ENCODE measurements around the gene CFAP57. TPM values are rescaled to one million over a fixed set of nuclear protein-coding genes. Genes with fewer than 3 reads are reported as not detected.
A peak's percentile ranks its signal among the peaks of the same experiment; 100 is the strongest.

Gene CFAP57
- total and polyA plus RNA-seq, 2 of the 4 experiments (the other 2 are of a cell fraction) = 0.29 to 0.36 TPM

DNA sequence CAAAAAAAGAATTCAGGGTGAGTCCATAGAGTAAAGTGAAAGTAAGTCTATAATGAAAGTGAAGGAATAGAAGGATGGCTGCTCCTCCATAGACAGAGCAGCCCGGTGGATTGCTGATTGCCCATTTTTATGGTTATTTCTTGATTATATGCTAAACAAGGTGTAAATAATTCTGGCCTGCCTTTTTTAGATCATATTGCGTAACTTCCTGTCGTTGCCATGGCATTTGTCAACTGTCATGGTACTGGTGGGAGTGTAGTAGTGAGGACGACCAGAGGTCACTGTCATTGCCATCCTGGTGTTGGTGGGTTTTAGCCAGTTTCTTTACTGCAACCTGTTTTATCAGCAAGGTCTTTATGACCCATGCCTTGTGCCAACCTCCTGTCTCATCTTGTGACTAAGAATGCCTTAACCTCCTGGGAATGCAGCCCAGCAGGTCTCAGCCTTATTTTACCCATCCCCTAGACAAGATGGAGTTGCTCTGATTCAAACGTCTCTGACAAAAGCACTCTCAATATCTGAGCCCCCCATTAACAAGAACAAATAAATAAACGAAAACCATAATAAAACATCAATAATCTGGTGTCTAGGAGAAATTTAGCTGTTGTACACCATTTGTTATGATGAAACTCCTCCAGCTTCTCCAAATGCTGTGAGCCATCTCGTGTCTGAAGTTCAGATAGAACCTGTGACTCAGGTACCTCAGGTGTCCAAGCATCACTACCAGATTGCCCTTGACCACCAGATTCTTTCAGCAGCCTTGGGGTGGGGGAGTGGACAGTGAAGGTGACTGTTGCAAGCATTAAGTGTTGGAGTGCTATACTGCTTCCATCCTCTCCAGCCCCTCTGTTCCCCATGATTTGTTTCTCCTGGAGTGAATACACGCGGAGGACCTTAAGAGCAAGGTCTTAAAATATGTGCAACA lies 36.0 kb upstream of the CFAP57 start:
- Histone ChIP-seq H3K56ac (ENCODE audit: extremely low read depth, insufficient read depth, low read length) (no peak overlapping the region), H3K27ac (ENCODE audit: insufficient read depth, low read length) (no peak overlapping the region), H3K4me3 (ENCODE audit: insufficient read depth, low read depth, low read length) (no peak overlapping the region), H3K4me2 (ENCODE audit: low read depth, low read length) (no peak overlapping the region), H4K20me1 (ENCODE audit: insufficient read depth, low read length) (no peaks in the 10 kb centered on the region), H4K91ac (ENCODE audit: insufficient read depth, low read depth, low read length) (no peak overlapping the region), H3K79me1 (ENCODE audit: low read depth in 1 of 2, low read length in 2 of 2) (no peaks in the 10 kb centered on the region), H4K5ac (ENCODE audit: low read depth, low read length) (no peak overlapping the region), H3K9me3 (ENCODE audit: control insufficient read depth, insufficient read depth, low read length) (peaks cover 4% of the 10 kb centered on the region; the same call in 1 of the 2 replicates), H4K8ac (ENCODE audit: low read depth in 2 of 2, low read length in 2 of 2) (no peak overlapping the region), H3K23ac (ENCODE audit: low read depth, low read length) (no peak overlapping the region), H2AK5ac (ENCODE audit: low read depth, low read length) (no peak overlapping the region), H3K9ac (ENCODE audit: low read depth, low read length) (no peak overlapping the region), H2BK5ac (ENCODE audit: low read depth, low read length, poor library complexity, severe bottlenecking) (no peak overlapping the region), H2AK9ac (replicated peaks; ENCODE audit: low read depth, low read length, poor library complexity) (no peak overlapping the region), H3K14ac (replicated peaks; ENCODE audit: low read depth, low read length) (no peak overlapping the region), H3K18ac (ENCODE audit: low read depth, low read length) (no peak overlapping the region), H2AFZ (replicated peaks; ENCODE audit: low read length, poor library complexity) (no peak overlapping the region), H2BK120ac (ENCODE audit: low read depth, low read length) (no peak overlapping the region), H3K36me3 (ENCODE audit: control insufficient read depth, insufficient read depth, low read length) (no peaks in the 10 kb centered on the region), H3K9me1 (ENCODE audit: insufficient read depth, low read length) (no peaks in the 10 kb centered on the region), H2BK15ac (ENCODE audit: low read depth, low read length) (no peak overlapping the region), H3K4me1 (ENCODE audit: control insufficient read depth, insufficient read depth, low read length) (no peaks in the 10 kb centered on the region), H3K27me3 (ENCODE audit: control insufficient read depth, insufficient read depth, low read length) (peaks cover 9% of the 10 kb centered on the region), H3K4ac (ENCODE audit: low read depth, low read length) (no peak overlapping the region), H2BK20ac (ENCODE audit: low read depth, low read length) (no peak overlapping the region)
- ChIA-PET POLR2A (ENCODE audit: unreplicated experiment) (no interaction called here), CTCF (no interaction called here)
- TF ChIP-seq CEBPB (IDR thresholded peaks at IDR 0.05; ENCODE audit: low read depth, low read length) (peak; percentile 90), SMC3 (IDR thresholded peaks at IDR 0.05; ENCODE audit: low read depth, low read length) (no peak)
- no peak for ATAC-seq (ENCODE audit: low read depth)
- no peak for DNase-seq
- WGBS, 2 experiments (ENCODE audit: extremely low coverage in 2 of 2, insufficient read length in 1 of 2) = 80% methylated on average over 1 of the region's 9 CpGs; no CpG with 5 or more reads in 1 of the 2 experiments
- in situ Hi-C loops (cut with MboI; ENCODE audit: low sequenced_read_pairs) = no loop called here
- BruUV-seq (replicated peaks) = no TSS peak
- dilution Hi-C loops (cut with HindIII; ENCODE audit: low sequenced_read_pairs, unreplicated experiment) = no loop called here
- intact Hi-C loops (cut with micrococcal nuclease) = no loop called here

Data from IMR-90 (cell line).